ENCODE results near the gene KIAA1217. TPM values are rescaled to one million over a fixed set of nuclear protein-coding genes. Genes with fewer than 3 reads are reported as not detected.
A peak's percentile ranks its signal among the peaks of the same experiment; 100 is the strongest.

The KIAA1217 gene
- total and polyA plus RNA-seq, 9 of the 15 experiments (the other 6 are each of a cell fraction or from before 2014, with no cell fraction given) = 0.04 TPM; not detected in 8

GRCh38 chr10:24396396-24396795, 187.5 kb downstream of the KIAA1217 start:
- Histone ChIP-seq H3K9me3 (replicated peaks; ENCODE audit: control insufficient read depth, insufficient read depth, low read depth, low read length) (no peaks in the 10 kb centered on the region), H2AFZ (ENCODE audit: low read depth, low read length) (no peak overlapping the region), H3K9me1 (ENCODE audit: control insufficient read depth, insufficient read depth, low read length) (no peaks in the 10 kb centered on the region), H3K4me1 (replicated peaks in 1 of 2; ENCODE audit: control insufficient read depth in 2 of 2, insufficient read depth in 2 of 2, low read length in 2 of 2) (no peaks in the 10 kb centered on the region), H3K9ac (ENCODE audit: insufficient read depth in 1 of 2, low read depth in 2 of 2, low read length in 2 of 2) (no peak overlapping the region), H3K27me3 (ENCODE audit: control insufficient read depth in 2 of 2, insufficient read depth in 2 of 2, low read length in 2 of 2) (no peaks in the 10 kb centered on the region), H3K79me2 (ENCODE audit: control insufficient read depth, insufficient read depth, low read length) (no peaks in the 10 kb centered on the region), H3K4me3 (no peak overlapping the region), H3K4me2 (ENCODE audit: insufficient read depth, low read length) (no peak overlapping the region), H3K27ac (ENCODE audit: extremely low read depth, low read depth, low read length) (no peak overlapping the region), H4K20me1 (replicated peaks; ENCODE audit: control insufficient read depth, insufficient read depth, low read length) (no peaks in the 10 kb centered on the region), H3K36me3 (ENCODE audit: control insufficient read depth, insufficient read depth, low read length) (no peaks in the 10 kb centered on the region)
- intact Hi-C loops (cut with micrococcal nuclease) (loop anchor here (10.0 kb wide), 1 partner anchor 108 kb away; no protein-coding TSS in a partner anchor), in situ Hi-C loops (cut with MboI) (no loop called here)
- ATAC-seq (peak; percentile 47; the same call in 2 of the 3 replicates), DNase-seq (ENCODE audit: extremely low read depth in 1 of 4, low spot score in 3 of 4) (no peak), FAIRE-seq (no peak)
- ChIA-PET POLR2A (no interaction called here), CTCF (ENCODE audit: low intra/inter-chr PET ratio) (no interaction called here)
- no TSS peak for BruUV-seq (replicated peaks)
- peak in 2 of 3 experiments; percentile 22 to 23; a peak in 1 of 6 replicates for TF ChIP-seq CTCF (IDR thresholded peaks at IDR 0.05 in 2 of 3, conservative IDR thresholded peaks at IDR 0.05 in 1 of 3; ENCODE audit: insufficient read depth in 2 of 3, low read depth in 1 of 3, low read length in 3 of 3)
- no peak for TF ChIP-seq CEBPB (tag; IDR thresholded peaks at IDR 0.05)
- 6% methylated on average over 4 of the region's 4 CpGs for WGBS (ENCODE audit: insufficient coverage, low coverage, missing lambda C conversion rate)

- H3K9ac ChIP-seq (ENCODE audit: insufficient read depth in 1 of 2, low read depth in 2 of 2, low read length in 2 of 2) = no peak overlapping the region
- WGBS (ENCODE audit: insufficient coverage, low coverage, missing lambda C conversion rate) = 0% methylated on average over 2 of the region's 2 CpGs
- no peaks in the 10 kb centered on the region for H4K20me1 ChIP-seq (replicated peaks; ENCODE audit: control insufficient read depth, insufficient read depth, low read length)
- ATAC-seq = no peak
- POLR2A ChIA-PET = no interaction called here
- H3K4me3 ChIP-seq = no peak overlapping the region
- DNase-seq (ENCODE audit: extremely low read depth in 1 of 4, low spot score in 3 of 4) = no peak
- H2AFZ ChIP-seq (ENCODE audit: low read depth, low read length) = no peak overlapping the region
- no peaks in the 10 kb centered on the region for H3K9me1 ChIP-seq (ENCODE audit: control insufficient read depth, insufficient read depth, low read length)
- no peaks in the 10 kb centered on the region for H3K9me3 ChIP-seq (replicated peaks; ENCODE audit: control insufficient read depth, insufficient read depth, low read depth, low read length)
- no peak overlapping the region for H3K27ac ChIP-seq (ENCODE audit: extremely low read depth, low read depth, low read length)
- H3K36me3 ChIP-seq (ENCODE audit: control insufficient read depth, insufficient read depth, low read length) = no peaks in the 10 kb centered on the region
- FAIRE-seq = no peak
- no peaks in the 10 kb centered on the region for H3K4me1 ChIP-seq (replicated peaks in 1 of 2; ENCODE audit: control insufficient read depth in 2 of 2, insufficient read depth in 2 of 2, low read length in 2 of 2)
- in situ Hi-C loops (cut with MboI) (no loop called here), intact Hi-C loops (cut with micrococcal nuclease) (loop anchor here (10.0 kb wide), 1 partner anchor 107 kb away; no protein-coding TSS in a partner anchor)
- H3K27me3 ChIP-seq (ENCODE audit: control insufficient read depth in 2 of 2, insufficient read depth in 2 of 2, low read length in 2 of 2) = no peaks in the 10 kb centered on the region
- TF ChIP-seq POU5F1 (IDR thresholded peaks at IDR 0.05; ENCODE audit: borderline replicate concordance, low read depth, low read length, partially characterized antibody) (no peak), MECOM (CRISPR knock-in tag; IDR thresholded peaks at IDR 0.05) (no peak), KAT8 (IDR thresholded peaks at IDR 0.05; ENCODE audit: low read depth) (no peak)
- no peak overlapping the region for H3K4me2 ChIP-seq (ENCODE audit: insufficient read depth, low read length)
- H3K79me2 ChIP-seq (ENCODE audit: control insufficient read depth, insufficient read depth, low read length) = no peaks in the 10 kb centered on the region
- no TSS peak for BruUV-seq (replicated peaks)
- CTCF ChIA-PET (ENCODE audit: low intra/inter-chr PET ratio) = no interaction called here
Observed at GRCh38 chr10:24397662-24398061, 188.7 kb downstream of the KIAA1217 start.
